HepG2 (cell line): ENCODE data around the gene PCSK5. TPM values are rescaled to one million over a fixed set of nuclear protein-coding genes. Genes with fewer than 3 reads are reported as not detected.

Experiments
- ATAC-seq: fragments of 200-7000 bp; cut with Tn5 transposase; 3 replicates; pipeline ENCODE4 v1.9.1; 2020; ENCODE audit warnings: mild to moderate bottlenecking, moderate library complexity
- BruUV-seq: library from RNA; stranded (reverse); fragments of 400-500 nt; replicated peaks from 2 replicates; lab custom pipeline; 2021; lab: Mats Ljungman, UMichigan
- CTCF ChIA-PET: fragments of 300-600 bp; formaldehyde crosslinking; extraction: SDS; loops from one replicate; lab custom pipeline; 2021; ENCODE audit warnings: low total read pairs, inconsistent platforms, low intra/inter-chr PET ratio; lab: Yijun Ruan, JAX
- POLR2A ChIA-PET: fragments of 350-600 bp; sonication (Branson Sonifier 250); formaldehyde crosslinking; loops from one replicate; lab custom pipeline; 2020; ENCODE audit warnings: antibody characterized with exemption, inconsistent platforms; lab: Yijun Ruan, JAX
- DNase-seq: peaks from one replicate; pipeline ENCODE4 v3.0.0-alpha.2; 2015; ENCODE audit warnings: low spot score
- FAIRE-seq: peaks from 3 replicates; lab custom pipeline; 2011; peaks lifted over from hg19 to GRCh38; lab: Jason Lieb, UNC
- H2AFZ ChIP-seq: one replicate; pipeline ENCODE4 v1.6.1; 2011; ENCODE audit warnings: low read length, inconsistent platforms
- H3K27ac ChIP-seq: fragments of 300-600 bp; 3 replicates; pipeline ENCODE4 v1.8.0; 2011; ENCODE audit warnings: mixed run types, mild to moderate bottlenecking, mixed read lengths, low read length, inconsistent platforms; ENCODE audit not compliant: insufficient read depth; ENCODE audit errors: extremely low read length
- H3K27me3 ChIP-seq, 2 experiments: fragments of 200-600 bp in 1 of 2; 2 replicates in 1 of 2; 3 replicates in 1 of 2; pipeline versions ENCODE4 v1.6.0 to v1.8.0; 2011; ENCODE audit warnings: low read length in 2 of 2, mild to moderate bottlenecking in 2 of 2, moderate library complexity in 2 of 2, inconsistent platforms in 1 of 2; ENCODE audit not compliant: insufficient read depth in 2 of 2, control insufficient read depth in 1 of 2
- H3K36me3 ChIP-seq, 2 experiments: fragments of 200-600 bp in 1 of 2; replicated peaks in 1 of 2; 2 replicates in 1 of 2; 3 replicates in 1 of 2; pipeline versions ENCODE4 v1.5.1 to v1.8.0; 2011; ENCODE audit warnings: low read length in 2 of 2, inconsistent platforms in 1 of 2; ENCODE audit not compliant: insufficient read depth in 2 of 2, control insufficient read depth in 1 of 2
- H3K4me1 ChIP-seq: 2 replicates; pipeline ENCODE4 v1.5.1; 2012; ENCODE audit warnings: low read length, inconsistent platforms; ENCODE audit not compliant: insufficient read depth
- H3K4me2 ChIP-seq: 2 replicates; pipeline ENCODE4 v1.6.0; 2011; ENCODE audit warnings: low read depth, low read length, inconsistent platforms
- H3K4me3 ChIP-seq, 3 experiments: fragments of 200-600 bp in 1 of 3; sonication (generic), shearing (Covaris generic) in 1 of 3; replicated peaks in 1 of 3; 2 replicates each; pipeline ENCODE4 v1.5.1; 2011 to 2016; ENCODE audit warnings: low read length in 3 of 3, inconsistent platforms in 2 of 3, low read depth in 2 of 3, mild to moderate bottlenecking in 2 of 3, control low read depth in 1 of 3, mixed read lengths in 1 of 3; ENCODE audit not compliant: insufficient read depth in 1 of 3
- H3K79me2 ChIP-seq: one replicate; pipeline ENCODE4 v1.6.1; 2011; ENCODE audit warnings: low read length, inconsistent platforms; ENCODE audit not compliant: insufficient read depth
- H3K9ac ChIP-seq: 2 replicates; pipeline ENCODE4 v1.6.0; 2011; ENCODE audit warnings: mild to moderate bottlenecking, low read depth, low read length, inconsistent platforms; ENCODE audit not compliant: insufficient read depth
- H3K9me3 ChIP-seq: 2 replicates; pipeline ENCODE4 v1.5.1; 2012; ENCODE audit warnings: mild to moderate bottlenecking, low read length
- H4K20me1 ChIP-seq: 2 replicates; pipeline ENCODE4 v1.6.0; 2011; ENCODE audit warnings: inconsistent platforms, mild to moderate bottlenecking, low read length, moderate library complexity; ENCODE audit not compliant: insufficient read depth
- ATRX ChIP-seq: sonication (generic); formaldehyde crosslinking; IDR thresholded peaks from 2 replicates; pipeline ENCODE4 v1.4.0; 2020; ENCODE audit warnings: missing genetic modification reagents, borderline replicate concordance
- HINFP ChIP-seq: sonication (generic); formaldehyde crosslinking; IDR thresholded peaks from 2 replicates; pipeline ENCODE4 v1.4.0; 2020; ENCODE audit warnings: low read depth, mild to moderate bottlenecking, missing genetic modification reagents
- HNF4G ChIP-seq, 2 experiments: sonication (generic) in 1 of 2; formaldehyde crosslinking in 1 of 2; IDR thresholded peaks; 2 replicates each; pipeline versions ENCODE4 v1.4.0 to v1.6.1; 2011 to 2020; ENCODE audit warnings: borderline replicate concordance in 2 of 2, low read depth in 2 of 2, mild to moderate bottlenecking in 2 of 2, low read length in 1 of 2, missing genetic modification reagents in 1 of 2, moderate library complexity in 1 of 2
- IRX3 ChIP-seq: sonication (generic); formaldehyde crosslinking; IDR thresholded peaks from 2 replicates; pipeline ENCODE4 v1.8.1; 2023; ENCODE audit warnings: mild to moderate bottlenecking, low read depth, missing genetic modification reagents, borderline replicate concordance
- PHF5A ChIP-seq: IDR thresholded peaks from one replicate; pipeline ENCODE4 v1.6.1; 2018; ENCODE audit warnings: low read depth, missing genetic modification reagents; ENCODE audit not compliant: unreplicated experiment
- SOX5 ChIP-seq: IDR thresholded peaks from 2 replicates; pipeline ENCODE4 v1.6.1; 2016; ENCODE audit warnings: borderline replicate concordance
- SOX6 ChIP-seq, 2 experiments: fragments of 450-650 bp in 1 of 2; sonication (generic) in 1 of 2; formaldehyde crosslinking in 1 of 2; IDR thresholded peaks; 2 replicates each; pipeline versions ENCODE4 v1.4.0 to v1.6.1; 2017 to 2020; ENCODE audit warnings: antibody characterized with exemption in 1 of 2, mild to moderate bottlenecking in 1 of 2, missing genetic modification reagents in 1 of 2
- XBP1 ChIP-seq: sonication (generic); formaldehyde crosslinking; IDR thresholded peaks from 2 replicates; pipeline ENCODE4 v1.5.0; 2020; ENCODE audit warnings: missing genetic modification reagents
- ZMYM4 ChIP-seq: sonication (generic); formaldehyde crosslinking; IDR thresholded peaks from 2 replicates; pipeline ENCODE4 v1.8.1; 2023; ENCODE audit warnings: mild to moderate bottlenecking, missing genetic modification reagents
- ZNF12 ChIP-seq: sonication (generic); formaldehyde crosslinking; IDR thresholded peaks from 2 replicates; pipeline ENCODE4 v1.5.0; 2020; ENCODE audit warnings: missing genetic modification reagents
- ZNF317 ChIP-seq: sonication (generic); formaldehyde crosslinking; IDR thresholded peaks from 2 replicates; pipeline ENCODE4 v1.5.0; 2020; ENCODE audit warnings: mild to moderate bottlenecking, missing genetic modification reagents
- ZNF362 ChIP-seq: sonication (generic); formaldehyde crosslinking; IDR thresholded peaks from 2 replicates; pipeline ENCODE4 v1.4.0; 2020; ENCODE audit warnings: missing genetic modification reagents, mild to moderate bottlenecking, borderline replicate concordance
- ZNF878 ChIP-seq: sonication (generic); formaldehyde crosslinking; IDR thresholded peaks from 2 replicates; pipeline ENCODE4 v1.8.1; 2023; ENCODE audit warnings: mild to moderate bottlenecking, missing genetic modification reagents, moderate library complexity
- ZSCAN12 ChIP-seq: sonication (generic); formaldehyde crosslinking; IDR thresholded peaks from 2 replicates; pipeline ENCODE4 v1.9.0; 2021; ENCODE audit warnings: mild to moderate bottlenecking, missing genetic modification reagents
- WGBS: methylation state at CpG from one replicate; pipeline ENCODE4 v1.1.6; 2017; ENCODE audit warnings: low lambda C conversion rate; 5-methylcytosine and 5-hydroxymethylcytosine counted together
- in situ Hi-C: cut with HindIII; loops from 2 replicates; pipeline ENCODE4 v1.10.0; 2017; ENCODE audit warnings: low pct_unique_long_range_greater_than_20kb; ENCODE audit not compliant: extremely low pct_ligation_motif_present
- intact Hi-C: fragments of 100-400 bp; cut with micrococcal nuclease; formaldehyde crosslinking; loops from one replicate; pipeline ENCODE4 v1.10.0; 2022; ENCODE audit not compliant: unreplicated experiment
- polyA plus RNA-seq, 8 experiments: library from polyadenylated mRNA; depleted of rRNA in 3 of 8; stranded (reverse) in 7 of 8; unstranded in 1 of 8; fragments of >200 nt; fragmentation: Illumina TruSeq in 4 of 8; extraction: Trizol in 4 of 8; gene quantifications; 2 replicates each; pipeline versions ENCODE4 v1.2.1 to v1.2.3, GENCODE V29; 2011 to 2016; ENCODE audit warnings: low read depth in 4 of 8, missing spikeins in 1 of 8, mixed read lengths in 1 of 8; ENCODE audit not compliant: insufficient read depth in 1 of 8
- total RNA-seq, 5 experiments: library from RNA; depleted of rRNA; stranded (reverse); fragments of >200 nt; fragmentation: Illumina TruSeq; extraction: Trizol; gene quantifications; 2 replicates each; pipeline ENCODE4 v1.2.3, GENCODE V29; 2016; ENCODE audit warnings: low read depth in 1 of 5

PCSK5 gene
- total and polyA plus RNA-seq, 2 of the 13 experiments (the other 11 are each of a cell fraction or from before 2014, with no cell fraction given): 0.55 to 0.66 TPM

GRCh38 chr9:76379494-76379893, 489.0 kb downstream of the PCSK5 start:
- intact Hi-C loops (no loop called here), in situ Hi-C loops (no loop called here)
- Histone ChIP-seq H2AFZ (no peak overlapping the region), H3K79me2 (no peaks in the 10 kb centered on the region), H3K9me3 (no peaks in the 10 kb centered on the region), H3K27me3 (no peaks in the 10 kb centered on the region), H3K36me3 (0 out of 5 replicates have a peak, but pooled peaks cover 0 to 3% of the 10 kb centered on the region in 2 experiments), H3K27ac (no peak overlapping the region), H3K4me2 (no peak overlapping the region), H3K4me1 (peaks cover 19% of the 10 kb centered on the region), H4K20me1 (no peaks in the 10 kb centered on the region), H3K9ac (no peak overlapping the region), H3K4me3 (no peak overlapping the region)
- FAIRE-seq: no peak
- ATAC-seq: no peak
- BruUV-seq: no TSS peak
- TF ChIP-seq XBP1 (CRISPR knock-in tag) (no peak), ZMYM4 (CRISPR knock-in tag) (no peak), HINFP (no peak), ZSCAN12 (CRISPR knock-in tag) (no peak), ZNF12 (CRISPR knock-in tag) (no peak), ATRX (CRISPR knock-in tag) (no peak)
- no peak for DNase-seq
- ChIA-PET CTCF (no interaction called here), POLR2A (interaction anchor here (2.4 kb wide), 1 partner anchor 15 kb away, joined by 7 read pairs; the partner anchor contains the start of gene RFK)
- WGBS: 71% methylated on average over 2 of the region's 2 CpGs

GRCh38 chr9:76390656-76391055, 500.2 kb downstream of the PCSK5 start:
- in situ Hi-C loops (no loop called here), intact Hi-C loops (loop anchor here (5.0 kb wide), 1 partner anchor 73 kb away; no protein-coding TSS in a partner anchor)
- ChIA-PET CTCF (no interaction called here), POLR2A (no interaction called here)
- TF ChIP-seq IRX3 (CRISPR knock-in tag) (no peak), ZNF878 (CRISPR knock-in tag) (no peak), ZNF317 (no peak), HNF4G (IDR thresholded peaks at IDR 0.05; ENCODE audit: borderline replicate concordance, low read depth, low read length) (0 out of 2 replicates have a peak, but pooled peaks have one; percentile 12), HNF4G (CRISPR knock-in tag; IDR thresholded peaks at IDR 0.05; ENCODE audit: borderline replicate concordance, low read depth) (no peak), SOX5 (CRISPR knock-in tag) (no peak), ZNF362 (peak; percentile 68; the same call in 1 of the 2 replicates), PHF5A (CRISPR knock-in tag) (no peak), SOX6 (IDR thresholded peaks at IDR 0.05) (no peak), SOX6 (CRISPR knock-in tag; IDR thresholded peaks at IDR 0.05) (0 out of 2 replicates have a peak, but pooled peaks have one; percentile 13)
- no peaks in the 10 kb centered on the region for H3K27me3 ChIP-seq
- ATAC-seq (no peak), DNase-seq (no peak), FAIRE-seq (peak; percentile 4)
- H3K36me3 ChIP-seq: peaks cover 0 to 27% of the 10 kb centered on the region in 2 experiments; a peak in 3 of 5 replicates
- no peak overlapping the region for H3K4me3 ChIP-seq
- H3K27ac ChIP-seq: no peak overlapping the region
- no peak overlapping the region; the same call in 1 of the 2 replicates for H3K4me2 ChIP-seq
- H3K4me1 ChIP-seq: peaks cover 54% of the 10 kb centered on the region
- no peaks in the 10 kb centered on the region for H4K20me1 ChIP-seq
- no peak overlapping the region for H2AFZ ChIP-seq
- H3K79me2 ChIP-seq: peaks cover 30% of the 10 kb centered on the region
- no peak overlapping the region for H3K9ac ChIP-seq
- H3K9me3 ChIP-seq: no peaks in the 10 kb centered on the region
- 29% methylated on average over 1 of the region's 1 CpG for WGBS
- no TSS peak for BruUV-seq
